HepG2 (cell line): ENCODE measurements around the gene KIF23. TPM values are rescaled to one million over a fixed set of nuclear protein-coding genes. Genes with fewer than 3 reads are reported as not detected.
A peak's percentile ranks its signal among the peaks of the same experiment; 100 is the strongest.

Source experiments
- IRX3 ChIP-seq: sonication (generic); formaldehyde crosslinking; IDR thresholded peaks from 2 replicates; pipeline ENCODE4 v1.8.1; 2023; ENCODE audit warnings: mild to moderate bottlenecking, low read depth, missing genetic modification reagents, borderline replicate concordance
- PAXIP1 ChIP-seq: sonication (generic); formaldehyde crosslinking; conservative IDR thresholded peaks from 2 replicates; pipeline ENCODE4 v1.4.0; 2020; ENCODE audit warnings: mild to moderate bottlenecking, missing genetic modification reagents, moderate library complexity
- SATB2 ChIP-seq: sonication (generic); formaldehyde crosslinking; IDR thresholded peaks from 2 replicates; pipeline ENCODE4 v1.5.0; 2020; ENCODE audit warnings: missing genetic modification reagents
- SKIL ChIP-seq: sonication (generic); formaldehyde crosslinking; IDR thresholded peaks from 2 replicates; pipeline ENCODE4 v1.8.0; 2022; ENCODE audit warnings: missing genetic modification reagents, mild to moderate bottlenecking, moderate library complexity, borderline replicate concordance
- U2AF1 ChIP-seq: fragments of 200-400 bp; formaldehyde crosslinking; optimal IDR thresholded peaks from 2 replicates; pipeline ENCODE3; 2017; ENCODE audit warnings: mild to moderate bottlenecking, low read depth, low read length
- ZFP91 ChIP-seq: sonication (generic); formaldehyde crosslinking; IDR thresholded peaks from 2 replicates; pipeline ENCODE4 v1.9.0; 2022; ENCODE audit warnings: missing genetic modification reagents, mild to moderate bottlenecking, borderline replicate concordance
- ZNF225 ChIP-seq: sonication (generic); formaldehyde crosslinking; IDR thresholded peaks from 2 replicates; pipeline ENCODE4 v1.4.0; 2020; ENCODE audit warnings: mild to moderate bottlenecking, missing genetic modification reagents
- ZNF274 ChIP-seq: sonication (generic); formaldehyde crosslinking; IDR thresholded peaks from 2 replicates; pipeline ENCODE4 v1.5.1; 2020; ENCODE audit warnings: mild to moderate bottlenecking, missing genetic modification reagents
- ZNF331 ChIP-seq: sonication (generic); formaldehyde crosslinking; IDR thresholded peaks from 2 replicates; pipeline ENCODE4 v1.4.0; 2020; ENCODE audit warnings: missing genetic modification reagents
- ZNF484 ChIP-seq: sonication (generic); formaldehyde crosslinking; IDR thresholded peaks from 2 replicates; pipeline ENCODE4 v1.5.1; 2020; ENCODE audit warnings: mild to moderate bottlenecking, low read depth, missing genetic modification reagents, borderline replicate concordance
- ZNF772 ChIP-seq: sonication (generic); formaldehyde crosslinking; IDR thresholded peaks from 2 replicates; pipeline ENCODE4 v1.5.0; 2020; ENCODE audit warnings: mild to moderate bottlenecking, missing genetic modification reagents
- ZSCAN22 ChIP-seq: sonication (generic); formaldehyde crosslinking; IDR thresholded peaks from 2 replicates; pipeline ENCODE4 v1.4.0; 2020; ENCODE audit warnings: mild to moderate bottlenecking, missing genetic modification reagents
- polyA plus RNA-seq, 8 experiments: library from polyadenylated mRNA; depleted of rRNA in 3 of 8; stranded (reverse) in 7 of 8; unstranded in 1 of 8; fragments of >200 nt; fragmentation: Illumina TruSeq in 4 of 8; extraction: Trizol in 4 of 8; gene quantifications; 2 replicates each; pipeline versions ENCODE4 v1.2.1 to v1.2.3, GENCODE V29; 2011 to 2016; ENCODE audit warnings: low read depth in 4 of 8, missing spikeins in 1 of 8, mixed read lengths in 1 of 8; ENCODE audit not compliant: insufficient read depth in 1 of 8
- total RNA-seq, 5 experiments: library from RNA; depleted of rRNA; stranded (reverse); fragments of >200 nt; fragmentation: Illumina TruSeq; extraction: Trizol; gene quantifications; 2 replicates each; pipeline ENCODE4 v1.2.3, GENCODE V29; 2016; ENCODE audit warnings: low read depth in 1 of 5
- TF ChIP-seq, protein P1 (sequence below): sonication (generic); formaldehyde crosslinking; IDR thresholded peaks from 2 replicates; pipeline ENCODE4 v1.5.1; 2020; ENCODE audit warnings: missing genetic modification reagents, mild to moderate bottlenecking, borderline replicate concordance
- TF ChIP-seq, protein P2 (sequence below): sonication (generic); formaldehyde crosslinking; IDR thresholded peaks from 2 replicates; pipeline ENCODE4 v1.4.0; 2020; ENCODE audit warnings: missing genetic modification reagents

Gene KIF23
- total and polyA plus RNA-seq, 2 of the 13 experiments (the other 11 are each of a cell fraction or from before 2014, with no cell fraction given): 11.3 to 38.1 TPM

- TF ChIP-seq SKIL (CRISPR knock-in tag) (no peak), ZSCAN22 (CRISPR knock-in tag) (no peak), ZFP91 (CRISPR knock-in tag) (0 out of 2 replicates have a peak, but pooled peaks have one; percentile 21), ZNF331 (CRISPR knock-in tag) (peak; percentile 38; the same call in 1 of the 2 replicates), ZNF772 (CRISPR knock-in tag) (0 out of 2 replicates have a peak, but pooled peaks have one; percentile 30), ZNF484 (no peak), IRX3 (CRISPR knock-in tag) (no peak), PAXIP1 (CRISPR knock-in tag) (0 out of 2 replicates have a peak, but pooled peaks have one; percentile 17), SATB2 (CRISPR knock-in tag) (no peak), U2AF1 (no peak), ZNF225 (0 out of 2 replicates have a peak, but pooled peaks have one; percentile 33), ZNF274 (CRISPR knock-in tag) (no peak)
- TF ChIP-seq, protein P1, sequence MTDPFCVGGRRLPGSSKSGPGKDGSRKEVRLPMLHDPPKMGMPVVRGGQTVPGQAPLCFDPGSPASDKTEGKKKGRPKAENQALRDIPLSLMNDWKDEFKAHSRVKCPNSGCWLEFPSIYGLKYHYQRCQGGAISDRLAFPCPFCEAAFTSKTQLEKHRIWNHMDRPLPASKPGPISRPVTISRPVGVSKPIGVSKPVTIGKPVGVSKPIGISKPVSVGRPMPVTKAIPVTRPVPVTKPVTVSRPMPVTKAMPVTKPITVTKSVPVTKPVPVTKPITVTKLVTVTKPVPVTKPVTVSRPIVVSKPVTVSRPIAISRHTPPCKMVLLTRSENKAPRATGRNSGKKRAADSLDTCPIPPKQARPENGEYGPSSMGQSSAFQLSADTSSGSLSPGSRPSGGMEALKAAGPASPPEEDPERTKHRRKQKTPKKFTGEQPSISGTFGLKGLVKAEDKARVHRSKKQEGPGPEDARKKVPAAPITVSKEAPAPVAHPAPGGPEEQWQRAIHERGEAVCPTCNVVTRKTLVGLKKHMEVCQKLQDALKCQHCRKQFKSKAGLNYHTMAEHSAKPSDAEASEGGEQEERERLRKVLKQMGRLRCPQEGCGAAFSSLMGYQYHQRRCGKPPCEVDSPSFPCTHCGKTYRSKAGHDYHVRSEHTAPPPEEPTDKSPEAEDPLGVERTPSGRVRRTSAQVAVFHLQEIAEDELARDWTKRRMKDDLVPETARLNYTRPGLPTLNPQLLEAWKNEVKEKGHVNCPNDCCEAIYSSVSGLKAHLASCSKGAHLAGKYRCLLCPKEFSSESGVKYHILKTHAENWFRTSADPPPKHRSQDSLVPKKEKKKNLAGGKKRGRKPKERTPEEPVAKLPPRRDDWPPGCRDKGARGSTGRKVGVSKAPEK (CRISPR knock-in tag): 0 out of 2 replicates have a peak, but pooled peaks have one; percentile 64
- TF ChIP-seq, protein P2, sequence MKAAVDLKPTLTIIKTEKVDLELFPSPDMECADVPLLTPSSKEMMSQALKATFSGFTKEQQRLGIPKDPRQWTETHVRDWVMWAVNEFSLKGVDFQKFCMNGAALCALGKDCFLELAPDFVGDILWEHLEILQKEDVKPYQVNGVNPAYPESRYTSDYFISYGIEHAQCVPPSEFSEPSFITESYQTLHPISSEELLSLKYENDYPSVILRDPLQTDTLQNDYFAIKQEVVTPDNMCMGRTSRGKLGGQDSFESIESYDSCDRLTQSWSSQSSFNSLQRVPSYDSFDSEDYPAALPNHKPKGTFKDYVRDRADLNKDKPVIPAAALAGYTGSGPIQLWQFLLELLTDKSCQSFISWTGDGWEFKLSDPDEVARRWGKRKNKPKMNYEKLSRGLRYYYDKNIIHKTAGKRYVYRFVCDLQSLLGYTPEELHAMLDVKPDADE (CRISPR knock-in tag): no peak
These were observed 19.4 kb upstream of the KIF23 start (continued) for GRCh38 chr15:69394556-69395282.
